GM21825 (cell line): Measurements from ENCODE around the gene MLLT3.

ENCODE experiments used
- ATAC-seq: cut with Tn5 transposase; IDR thresholded peaks from one replicate; pipeline ENCODE4 v1.9.1; 2021; ENCODE audit warnings: mild to moderate bottlenecking, moderate library complexity; ENCODE audit not compliant: unreplicated experiment

MLLT3 gene

DNA sequence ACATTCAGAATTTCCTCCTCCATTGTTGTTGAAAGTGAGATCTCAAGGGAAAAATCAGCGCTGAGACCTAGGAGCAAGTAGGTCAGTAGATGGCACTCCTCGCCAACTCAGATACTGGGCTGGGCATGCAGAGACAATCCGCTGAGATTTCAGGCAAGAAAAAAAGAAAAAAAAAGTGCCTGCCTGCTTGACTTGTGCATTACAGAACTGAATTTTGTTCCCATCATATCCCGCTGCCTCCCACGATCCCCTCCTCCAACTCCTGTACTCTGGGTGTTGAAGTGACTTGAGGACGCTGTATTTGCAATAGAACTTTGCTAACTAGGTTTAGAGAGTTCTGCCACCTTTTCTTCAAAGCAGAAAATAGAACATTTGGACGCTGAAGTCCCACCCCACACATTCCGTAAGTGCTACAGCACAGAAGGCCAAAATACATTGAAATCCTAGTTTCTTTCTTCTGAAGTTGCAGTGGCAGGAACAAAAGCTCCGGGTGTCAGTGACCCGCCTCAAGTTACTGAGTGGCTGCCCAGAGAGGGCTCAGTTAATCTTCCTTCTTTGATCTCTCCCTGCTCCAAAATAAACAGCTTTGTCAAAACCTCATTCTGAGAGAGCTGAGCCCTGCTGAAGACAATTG is 265.8 kb downstream of the MLLT3 start:
- peak; percentile 45 for ATAC-seq

- peak; percentile 39 for ATAC-seq
These were observed 267.3 kb downstream of the MLLT3 start for GRCh38 chr9:20355022-20355421.

DNA sequence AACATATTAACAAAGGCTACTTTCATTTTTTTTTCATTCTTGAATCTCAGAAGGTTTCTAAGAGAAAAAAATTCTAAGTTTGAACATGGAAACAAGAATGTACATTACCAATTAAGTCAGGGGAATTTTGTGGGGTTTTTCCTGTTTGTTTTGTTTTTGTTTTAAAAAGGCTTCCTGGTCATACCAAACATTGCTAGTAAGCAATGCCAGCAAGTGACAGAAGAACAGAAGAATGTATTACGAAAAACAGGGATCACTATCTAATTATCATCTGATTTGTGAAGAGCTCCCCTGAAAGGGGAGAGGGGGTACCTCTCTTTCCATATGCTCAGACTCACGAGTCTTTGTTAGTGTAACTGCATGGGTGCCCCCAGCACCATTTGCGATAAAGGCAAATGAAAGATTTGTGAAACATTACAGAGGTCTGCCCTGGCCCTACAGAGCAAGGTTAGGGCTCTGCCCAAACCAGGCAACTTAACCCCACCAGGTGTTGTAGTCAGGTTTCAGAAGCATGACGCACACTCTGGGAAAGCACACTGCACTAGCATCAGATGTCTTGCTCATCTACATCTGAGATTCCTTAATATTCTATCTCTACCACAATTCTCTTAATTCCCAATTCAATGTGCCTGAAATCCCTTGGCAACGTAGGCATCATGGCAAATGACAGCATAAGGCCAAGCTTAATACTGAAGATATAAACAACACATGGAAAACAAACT is 268.2 kb downstream of the MLLT3 start:
- ATAC-seq, result no peak

DNA sequence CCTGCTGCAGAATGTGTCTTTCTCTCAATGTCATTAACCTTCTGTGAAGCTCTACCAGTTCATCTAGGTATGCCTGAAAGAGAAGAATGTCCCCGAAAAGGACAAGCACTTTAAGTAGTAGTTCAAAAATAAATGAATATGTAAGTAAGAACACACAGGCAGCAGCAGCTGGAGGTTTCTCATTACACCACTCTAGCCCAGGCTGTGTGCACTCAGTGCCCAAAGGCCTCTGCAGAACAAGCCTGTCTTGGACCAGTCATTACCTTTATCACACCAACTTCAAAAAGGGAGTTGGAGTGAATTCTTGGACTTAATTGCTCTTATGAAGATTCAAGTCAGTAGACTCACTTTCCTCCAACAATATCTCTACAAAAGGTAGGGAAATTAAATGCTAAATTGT is 268.8 kb downstream of the MLLT3 start:
- no peak for ATAC-seq

- no peak for ATAC-seq
These were observed 269.7 kb downstream of the MLLT3 start for GRCh38 chr9:20352591-20352990.

DNA sequence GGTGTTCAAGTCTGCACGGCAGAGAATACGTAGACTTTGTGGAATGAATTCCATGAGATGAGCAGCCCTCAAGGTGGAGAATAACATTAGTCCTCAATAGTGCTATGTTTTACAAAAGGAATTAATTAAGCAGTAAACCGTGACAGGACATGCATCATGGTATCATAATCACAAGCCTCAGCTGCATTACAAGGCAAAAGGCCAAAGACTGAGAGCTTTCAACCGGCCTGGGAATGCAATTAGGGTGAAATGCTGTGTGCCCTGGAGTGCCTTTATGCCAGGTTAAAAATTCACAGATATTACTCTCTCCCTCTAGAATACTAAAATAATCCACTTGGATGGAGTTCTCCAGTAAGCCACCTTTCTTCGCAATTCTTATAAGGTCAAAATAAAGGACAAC is 270.6 kb downstream of the MLLT3 start:
- ATAC-seq, result no peak

DNA sequence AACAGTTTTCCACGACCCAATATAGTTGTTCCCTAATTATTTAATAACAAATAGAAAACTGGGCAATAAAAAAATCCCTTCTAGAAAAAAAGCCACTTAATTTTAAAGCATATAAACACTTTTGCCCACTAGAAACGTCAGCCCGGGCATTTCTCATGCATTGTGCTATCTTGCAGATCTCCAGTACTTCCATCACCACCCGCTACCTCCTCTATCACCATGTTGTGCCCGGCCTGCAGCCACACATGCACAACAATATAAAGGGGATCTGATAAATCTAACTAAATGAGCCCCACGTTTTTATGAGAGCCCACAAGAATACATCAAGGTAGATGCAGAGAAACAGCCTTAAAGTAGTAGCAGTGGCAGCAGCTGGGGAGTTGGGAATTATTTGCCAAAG is 272.7 kb downstream of the MLLT3 start:
- ATAC-seq, result no peak

DNA sequence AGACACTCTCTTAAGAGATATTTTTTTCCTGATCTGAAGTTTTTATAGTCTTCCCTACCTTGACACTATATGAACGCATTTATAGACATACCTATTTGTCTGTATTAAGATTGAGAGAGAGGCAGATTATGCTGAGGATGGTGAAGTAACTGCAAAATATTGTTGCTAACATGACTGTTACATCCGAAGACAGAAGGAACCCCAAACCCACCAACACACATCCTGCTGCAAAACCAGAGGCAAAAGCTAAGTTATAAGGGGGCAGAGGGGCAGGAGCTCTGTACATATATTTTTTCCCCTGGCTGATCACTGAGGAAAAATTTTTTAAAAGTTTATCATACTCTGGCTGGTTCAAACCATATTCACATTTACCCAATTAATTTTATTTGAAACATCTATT is 279.0 kb downstream of the MLLT3 start:
- no peak for ATAC-seq

DNA sequence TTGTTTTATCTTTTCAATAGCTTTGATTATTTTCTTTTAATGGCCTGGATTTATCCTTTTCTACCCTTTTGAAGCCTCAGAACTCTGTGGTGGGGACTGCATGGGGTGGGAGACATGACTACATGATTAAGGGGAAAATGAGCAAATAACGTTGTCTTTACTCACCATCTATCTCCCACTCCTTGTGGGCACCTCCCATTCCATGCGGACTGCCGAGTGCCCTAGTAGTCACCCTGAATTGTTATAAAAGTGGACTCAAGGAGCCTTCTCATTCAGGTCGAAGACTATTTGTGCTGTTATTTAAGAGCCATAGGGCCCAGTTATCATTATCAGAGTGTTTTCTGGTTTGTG is 281.8 kb downstream of the MLLT3 start:
- no peak for ATAC-seq

- ATAC-seq, result no peak
These were observed 286.5 kb downstream of the MLLT3 start for GRCh38 chr9:20335668-20336332.

DNA sequence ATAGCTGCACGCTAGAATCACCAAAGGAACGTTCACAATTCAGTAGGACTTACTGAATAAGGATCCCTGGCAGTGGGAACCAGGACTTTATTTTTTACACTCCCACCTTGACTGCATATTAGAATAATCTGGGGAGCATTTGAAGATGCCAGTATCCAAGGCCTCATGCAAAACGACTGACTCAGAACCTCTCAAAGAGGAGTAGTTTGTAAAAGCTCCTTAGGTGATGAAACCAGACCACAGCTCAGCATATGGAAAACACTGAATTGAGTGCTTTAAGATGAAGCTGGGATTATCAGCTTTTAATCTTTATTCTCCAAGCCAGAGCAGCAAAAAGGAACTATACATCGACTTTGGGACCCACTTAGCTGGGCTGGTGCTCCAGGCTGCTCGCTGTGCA is 288.3 kb downstream of the MLLT3 start:
- no peak for ATAC-seq

GRCh38 chr9:20331095-20331685 is 291.1 kb downstream of the MLLT3 start:
- peak; percentile 68 for ATAC-seq

GRCh38 chr9:20330688-20331087 is 291.6 kb downstream of the MLLT3 start:
- no peak for ATAC-seq

GRCh38 chr9:20326516-20326915 is 295.8 kb downstream of the MLLT3 start:
- no peak for ATAC-seq

DNA sequence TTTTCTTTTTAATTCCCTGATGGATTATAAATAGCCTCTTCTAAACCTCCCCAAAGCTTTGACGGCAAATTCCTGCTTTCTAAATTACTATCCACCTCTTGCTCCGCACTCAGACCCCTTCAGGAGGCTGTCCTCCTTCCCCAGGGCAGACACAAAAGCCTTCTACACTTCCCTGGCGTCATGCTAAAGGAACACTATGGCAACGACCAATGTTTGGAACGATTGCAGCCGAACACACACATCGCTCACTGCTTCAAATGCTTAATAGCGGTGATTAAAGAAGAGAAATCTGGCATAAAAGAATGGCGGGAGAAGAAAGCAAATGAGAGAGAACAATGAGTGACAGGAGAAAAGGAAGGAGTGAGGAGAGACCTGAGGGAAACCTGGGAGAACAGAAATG is 297.3 kb downstream of the MLLT3 start:
- ATAC-seq, result no peak

- no peak for ATAC-seq
These were observed 300.1 kb downstream of the MLLT3 start for GRCh38 chr9:20322212-20322611.

DNA sequence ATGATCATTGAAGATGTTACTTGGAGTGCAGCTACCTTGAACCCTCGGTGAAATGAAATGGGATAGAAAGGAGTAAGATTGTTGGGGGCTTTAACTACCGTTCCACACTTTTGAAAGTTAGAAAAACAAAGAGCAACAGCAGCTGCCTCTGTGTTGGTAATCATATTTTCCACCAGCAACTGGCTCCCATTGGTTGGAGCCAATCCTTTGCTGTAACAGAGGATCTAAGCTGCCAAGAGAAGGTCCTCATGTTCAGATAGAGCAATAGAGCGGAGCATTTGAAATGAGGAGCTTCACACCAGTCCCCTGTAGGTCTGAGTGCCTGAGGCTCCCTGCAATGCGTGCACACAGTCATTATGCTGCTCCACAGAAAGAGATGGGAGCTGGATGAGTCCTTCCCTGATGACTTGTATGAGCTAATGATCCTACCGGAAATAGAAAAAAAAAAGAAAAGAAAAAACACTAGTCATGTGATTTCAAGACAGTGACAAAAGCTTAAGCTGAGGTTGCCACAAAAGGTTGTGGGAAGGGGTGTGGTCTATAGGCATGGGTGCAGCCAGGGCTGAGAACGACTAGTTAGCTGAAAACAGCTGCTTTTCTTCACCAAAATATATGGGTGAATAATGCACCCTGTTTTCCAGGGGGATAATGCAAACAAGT is 300.7 kb downstream of the MLLT3 start:
- ATAC-seq, result no peak

GRCh38 chr9:20320921-20321320 is 301.4 kb downstream of the MLLT3 start:
- ATAC-seq, result no peak

GRCh38 chr9:20319641-20320337 is 302.5 kb downstream of the MLLT3 start:
- ATAC-seq, result no peak

GRCh38 chr9:20319241-20319640 is 303.1 kb downstream of the MLLT3 start:
- no peak for ATAC-seq

- ATAC-seq, result no peak
These were observed 304.6 kb downstream of the MLLT3 start for GRCh38 chr9:20317701-20318100.
